Neural progenitor cell (in vitro differentiated cells): ENCODE results near the gene CHST4.

ENCODE experiments used
- CTCF ChIP-seq: fragments of 200-600 bp; sonication (generic); IDR thresholded peaks from 2 replicates; pipeline ENCODE4 v1.5.1; 2017; ENCODE audit warnings: antibody characterized with exemption, mild to moderate bottlenecking
- EZH2phosphoT487 ChIP-seq: fragments of 200-600 bp; sonication (generic); IDR thresholded peaks from 2 replicates; pipeline ENCODE4 v1.6.1; 2017; ENCODE audit warnings: antibody characterized with exemption

GRCh38 chr16:71559855-71560254 lies 33.6 kb downstream of the CHST4 start:
- TF ChIP-seq CTCF (no peak), EZH2phosphoT487 (no peak)
